ENCODE data around the gene CES5A.
"Not testable (repeated sequence)": the region's sequence is repeated elsewhere in the genome, so short reads cannot be mapped to it uniquely, and the experiment has no call there.

Gene CES5A

GRCh38 chr16:55876854-55877253 lies 1.7 kb upstream of the CES5A start:
- no peak for DNase-seq (ENCODE audit: low spot score)

GRCh38 chr16:55873122-55873521 lies 2.1 kb downstream of the CES5A start:
- no peak for DNase-seq (ENCODE audit: low spot score)

GRCh38 chr16:55872130-55872529 lies 3.0 kb downstream of the CES5A start:
- no peak for DNase-seq (ENCODE audit: low spot score)

GRCh38 chr16:55871411-55872038 lies 3.6 kb downstream of the CES5A start:
- no peak for DNase-seq (ENCODE audit: low spot score)

GRCh38 chr16:55868980-55869379 lies 6.2 kb downstream of the CES5A start:
- DNase-seq (ENCODE audit: low spot score): no peak

- no peak for DNase-seq (ENCODE audit: low spot score)
Measured at GRCh38 chr16:55868137-55868536, 7.0 kb downstream of the CES5A start.

GRCh38 chr16:55861288-55861687 lies 13.9 kb downstream of the CES5A start:
- no peak for DNase-seq (ENCODE audit: low spot score)

GRCh38 chr16:55857650-55858049 lies 17.5 kb downstream of the CES5A start:
- DNase-seq (ENCODE audit: low spot score): not testable (repeated sequence)

GRCh38 chr16:55856950-55857349 lies 18.2 kb downstream of the CES5A start:
- DNase-seq (ENCODE audit: low spot score): no peak

- no peak for DNase-seq (ENCODE audit: low spot score)
Measured at GRCh38 chr16:55853114-55853513, 22.1 kb downstream of the CES5A start.

- DNase-seq (ENCODE audit: low spot score): no peak
Measured at GRCh38 chr16:55849536-55849935, 25.6 kb downstream of the CES5A start.

- no peak for DNase-seq (ENCODE audit: low spot score)
Measured at GRCh38 chr16:55846598-55847346, 28.4 kb downstream of the CES5A start.

GRCh38 chr16:55843105-55843395 lies 32.1 kb downstream of the CES5A start:
- no peak for DNase-seq (ENCODE audit: low spot score)

GRCh38 chr16:55842369-55843104 lies 32.6 kb downstream of the CES5A start:
- peak; percentile 23 for DNase-seq (ENCODE audit: low spot score)

GRCh38 chr16:55839115-55839514 lies 36.1 kb downstream of the CES5A start:
- no peak for DNase-seq (ENCODE audit: low spot score)

GRCh38 chr16:55836158-55836611 lies 39.0 kb downstream of the CES5A start:
- no peak for DNase-seq (ENCODE audit: low spot score)

- no peak for DNase-seq (ENCODE audit: low spot score)
Measured at GRCh38 chr16:55835581-55835980, 39.6 kb downstream of the CES5A start.

GRCh38 chr16:55835173-55835572 lies 40.0 kb downstream of the CES5A start:
- not testable (repeated sequence) for DNase-seq (ENCODE audit: low spot score)

GRCh38 chr16:55834049-55834448 lies 41.1 kb downstream of the CES5A start:
- no peak for DNase-seq (ENCODE audit: low spot score)

- no peak for DNase-seq (ENCODE audit: low spot score)
Measured at GRCh38 chr16:55832773-55833691, 42.1 kb downstream of the CES5A start, which contains the start of gene CES1. Gene CES1 (minus strand): TSS chr16:55833096. CDS start chr16:55833055, 41 bp downstream.

- DNase-seq (ENCODE audit: low spot score): no peak
Measured at GRCh38 chr16:55832425-55832772, 42.8 kb downstream of the CES5A start.

- no peak for DNase-seq (ENCODE audit: low spot score)
Measured at GRCh38 chr16:55830658-55831294, 44.4 kb downstream of the CES5A start.

Data from hematopoietic multipotent progenitor cell treated with erythropoietin and hydrocortisone succinate and interleukin-3 and kit ligand, for 17 days (in vitro differentiated cells).